Medulla oblongata (tissue), 1 donor: ENCODE measurements around the gene C1orf52.

Source experiments
- DNase-seq: peaks from one replicate; pipeline ENCODE4 v3.0.0-alpha.2; 2015; ENCODE audit errors: extremely low spot score

The C1orf52 gene

GRCh38 chr1:85259118-85259911, at the start of gene C1orf52:
C1orf52 (minus strand) TSS chr1:85259662; CDS start chr1:85259633, 29 bp downstream.
- DNase-seq = peak; percentile 95

GRCh38 chr1:85308833-85309350, 49.4 kb upstream of the C1orf52 start:
- DNase-seq = no peak

GRCh38 chr1:85307987-85308832, 48.7 kb upstream of the C1orf52 start:
- DNase-seq = peak; percentile 90

- DNase-seq = no peak
Observed at GRCh38 chr1:85306236-85306635, 46.8 kb upstream of the C1orf52 start.

GRCh38 chr1:85303440-85304162, 44.1 kb upstream of the C1orf52 start:
- DNase-seq = no peak

GRCh38 chr1:85300140-85300539, 40.7 kb upstream of the C1orf52 start:
- no peak for DNase-seq

GRCh38 chr1:85297855-85298629, 38.6 kb upstream of the C1orf52 start:
- peak; percentile 19 for DNase-seq

GRCh38 chr1:85297538-85297854, 38.0 kb upstream of the C1orf52 start:
- no peak for DNase-seq

GRCh38 chr1:85296980-85297379, 37.5 kb upstream of the C1orf52 start:
- DNase-seq = no peak

GRCh38 chr1:85295654-85296053, 36.2 kb upstream of the C1orf52 start:
- no peak for DNase-seq

GRCh38 chr1:85295006-85295431, 35.6 kb upstream of the C1orf52 start:
- no peak for DNase-seq

- no peak for DNase-seq
Observed at GRCh38 chr1:85290826-85291225, 31.4 kb upstream of the C1orf52 start.

GRCh38 chr1:85289848-85290335, 30.4 kb upstream of the C1orf52 start:
- DNase-seq = no peak

- no peak for DNase-seq
Observed at GRCh38 chr1:85289207-85289847, 29.9 kb upstream of the C1orf52 start.

GRCh38 chr1:85284202-85284601, 24.7 kb upstream of the C1orf52 start:
- DNase-seq = no peak

- no peak for DNase-seq
Observed at GRCh38 chr1:85283475-85284199, 24.2 kb upstream of the C1orf52 start.

- DNase-seq = no peak
Observed at GRCh38 chr1:85282424-85282823, 23.0 kb upstream of the C1orf52 start.

GRCh38 chr1:85280636-85281035, 21.2 kb upstream of the C1orf52 start:
- no peak for DNase-seq

- DNase-seq = no peak
Observed at GRCh38 chr1:85279458-85280080, 20.1 kb upstream of the C1orf52 start.
